CD4-positive, alpha-beta T cell (primary cell): ENCODE measurements around the gene SZT2. TPM values are rescaled to one million over a fixed set of nuclear protein-coding genes. Genes with fewer than 3 reads are reported as not detected.

Experiments
- ATAC-seq: fragments of 200-7000 bp; cut with Tn5 transposase; one replicate; pipeline ENCODE4 v1.10.0; 2022; ENCODE audit warnings: mild to moderate bottlenecking; ENCODE audit not compliant: poor library complexity
- CTCF ChIA-PET: fragments of 350-600 bp; sonication (Branson Sonifier 250); formaldehyde crosslinking; loops from one replicate; lab custom pipeline; 2021; ENCODE audit warnings: antibody characterized with exemption, inconsistent platforms; lab: Charles Lee
- POLR2A ChIA-PET: fragments of 350-600 bp; sonication (Branson Sonifier 250); formaldehyde crosslinking; loops from one replicate; lab custom pipeline; 2021; ENCODE audit warnings: antibody characterized with exemption, inconsistent platforms; lab: Charles Lee
- DNase-seq, 14 experiments: peaks; one replicate each; pipeline ENCODE4 v3.0.0-alpha.2; 2013 to 2020; ENCODE audit warnings: mixed read lengths in 2 of 14
- H3K27ac ChIP-seq, 2 donors: one replicate each; pipeline versions ENCODE4 v1.5.1 to v1.7.0; 2013; ENCODE audit warnings: low read length in 2 of 2, low read depth in 1 of 2, mild to moderate bottlenecking in 1 of 2
- H3K27me3 ChIP-seq, 2 experiments: 1 replicate in 1 of 2; 2 replicates in 1 of 2; pipeline versions ENCODE4 v1.6.1 to v1.7.0; 2013; ENCODE audit warnings: low read length in 2 of 2, control low read depth in 1 of 2, mild to moderate bottlenecking in 1 of 2, moderate library complexity in 1 of 2; ENCODE audit not compliant: insufficient read depth in 2 of 2, control insufficient read depth in 1 of 2
- H3K36me3 ChIP-seq: one replicate; pipeline ENCODE4 v1.6.1; 2013; ENCODE audit warnings: low read length, control low read depth; ENCODE audit not compliant: insufficient read depth
- H3K4me1 ChIP-seq: one replicate; pipeline ENCODE4 v1.6.1; 2013; ENCODE audit warnings: low read length, control low read depth; ENCODE audit not compliant: insufficient read depth
- H3K4me3 ChIP-seq: one replicate; pipeline ENCODE4 v1.5.1; 2013; ENCODE audit warnings: mild to moderate bottlenecking, low read length, moderate library complexity
- H3K9me3 ChIP-seq, 2 experiments: 1 replicate in 1 of 2; 2 replicates in 1 of 2; pipeline versions ENCODE4 v1.6.1 to v1.7.0; 2013; ENCODE audit warnings: low read length in 2 of 2, mild to moderate bottlenecking in 2 of 2, control low read depth in 1 of 2, moderate library complexity in 1 of 2; ENCODE audit not compliant: control insufficient read depth in 1 of 2, insufficient read depth in 1 of 2
- H3K27ac Mint-ChIP-seq: one replicate; pipeline ENCODE4 v1.8.0; 2020; ENCODE audit warnings: mixed read lengths
- H3K27me3 Mint-ChIP-seq: one replicate; pipeline ENCODE4 v1.8.0; 2021; ENCODE audit warnings: mixed read lengths
- H3K36me3 Mint-ChIP-seq: one replicate; pipeline ENCODE4 v1.8.0; 2021; ENCODE audit warnings: low read depth, mixed read lengths
- H3K4me1 Mint-ChIP-seq: one replicate; pipeline ENCODE4 v1.8.0; 2021; ENCODE audit warnings: low read depth, mixed read lengths
- H3K4me3 Mint-ChIP-seq: one replicate; pipeline ENCODE4 v1.8.0; 2020; ENCODE audit warnings: mild to moderate bottlenecking, mixed read lengths
- H3K9me3 Mint-ChIP-seq: one replicate; pipeline ENCODE4 v1.8.0; 2020; ENCODE audit warnings: mixed read lengths
- CTCF ChIP-seq: fragments of 200-600 bp; IDR thresholded peaks from one replicate; pipeline ENCODE4 v1.8.0; 2022; ENCODE audit warnings: antibody characterized with exemption, mild to moderate bottlenecking
- intact Hi-C, 2 experiments: fragments of 100-400 bp; cut with DNase I in 1 of 2; cut with micrococcal nuclease in 1 of 2; formaldehyde crosslinking; loops; one replicate each; pipeline versions ENCODE4 v1.15.1 to v1.9.0; 2023 to 2025; cut with DNase I, micrococcal nuclease
- total RNA-seq, 174 experiments: library from RNA in 2 of 174; stranded (reverse) in 2 of 174; gene quantifications; one replicate each; pipeline ENCODE4 v1.2.3 and lab custom pipeline; 2021 to 2026

The SZT2 gene
- total RNA-seq, 2 experiments from 2014 or later = 69.7 to 72.5 TPM

GRCh38 chr1:43366179-43366578, 23.5 kb upstream of the SZT2 start:
- ChIA-PET CTCF (no interaction called here), POLR2A (interaction anchor here (0.6 to 2.6 kb wide), 2 partner anchors 23 to 24 kb away, joined by 3 to 24 read pairs; partner anchors contain the start of genes MED8 and SZT2)
- Mint-ChIP-seq H3K4me3 (peak overlapping the region; percentile 92), H3K27me3 (no peaks in the 10 kb centered on the region), H3K4me1 (peaks cover 40% of the 10 kb centered on the region), H3K27ac (peak overlapping the region; percentile 94), H3K36me3 (peaks cover 54% of the 10 kb centered on the region), H3K9me3 (no peaks in the 10 kb centered on the region)
- no peak for TF ChIP-seq CTCF
- peak overlapping the region; percentile 52 to 79 for H3K27ac ChIP-seq
- ATAC-seq (no peak), DNase-seq (peak in 1 of 14 experiments; percentile 21)
- H3K27me3 ChIP-seq = no peaks in the 10 kb centered on the region
- no peaks in the 10 kb centered on the region for H3K9me3 ChIP-seq
- intact Hi-C loops = loop anchor here in 1 of 2 experiments (10.0 kb wide), 1 partner anchor 579 kb away; the partner anchor contains the start of gene IPO13
- H3K4me1 ChIP-seq = peaks cover 35% of the 10 kb centered on the region
- peaks cover 39% of the 10 kb centered on the region for H3K36me3 ChIP-seq
- H3K4me3 ChIP-seq = no peak overlapping the region

GRCh38 chr1:43366601-43367025, 23.1 kb upstream of the SZT2 start:
- H3K36me3 Mint-ChIP-seq = peaks cover 54% of the 10 kb centered on the region
- peak overlapping the region; percentile 52 to 79 for H3K27ac ChIP-seq
- peaks cover 44% of the 10 kb centered on the region for H3K4me1 Mint-ChIP-seq
- no peaks in the 10 kb centered on the region for H3K27me3 ChIP-seq
- ChIA-PET POLR2A (interaction anchor here (1.1 to 2.6 kb wide), 4 partner anchors 8 to 195 kb away, joined by 4 to 24 read pairs (median 8); partner anchors contain the start of genes CDC20, CFAP57, EBNA1BP2 and MED8), CTCF (no interaction called here)
- peak overlapping the region; percentile 87 for H3K4me3 ChIP-seq
- peaks cover 35% of the 10 kb centered on the region for H3K4me1 ChIP-seq
- no peak for DNase-seq
- H3K9me3 ChIP-seq = no peaks in the 10 kb centered on the region
- no peaks in the 10 kb centered on the region for H3K27me3 Mint-ChIP-seq
- H3K4me3 Mint-ChIP-seq = peak overlapping the region; percentile 92
- no peaks in the 10 kb centered on the region for H3K9me3 Mint-ChIP-seq
- intact Hi-C loops = loop anchor here in 1 of 2 experiments (1.0 to 10.0 kb wide), 2 partner anchors 8 to 578 kb away; partner anchors contain the start of genes CDC20 and IPO13
- peaks cover 35% of the 10 kb centered on the region for H3K36me3 ChIP-seq
- no peak for TF ChIP-seq CTCF
- peak overlapping the region; percentile 94 for H3K27ac Mint-ChIP-seq
- ATAC-seq = peak; percentile 14

- Mint-ChIP-seq H3K27ac (peak overlapping the region; percentile 94), H3K4me3 (peak overlapping the region; percentile 92), H3K36me3 (peaks cover 48% of the 10 kb centered on the region), H3K9me3 (no peaks in the 10 kb centered on the region), H3K4me1 (peaks cover 45% of the 10 kb centered on the region), H3K27me3 (no peaks in the 10 kb centered on the region)
- Histone ChIP-seq H3K4me1 (peaks cover 35% of the 10 kb centered on the region), H3K36me3 (peaks cover 30% of the 10 kb centered on the region), H3K4me3 (peak overlapping the region; percentile 87), H3K27ac (peak overlapping the region; percentile 52 to 79), H3K9me3 (no peaks in the 10 kb centered on the region), H3K27me3 (no peaks in the 10 kb centered on the region)
- ATAC-seq (peak; percentile 30), DNase-seq (peak in 9 of 14 experiments; percentile 9 to 67 (median 20))
- intact Hi-C loops = loop anchor here in 1 of 2 experiments (1.0 to 10.0 kb wide), 2 partner anchors 9 to 578 kb away; partner anchors contain the start of genes CDC20 and IPO13
- no peak for TF ChIP-seq CTCF
- ChIA-PET CTCF (interaction anchor here (1.0 to 1.7 kb wide), 3 partner anchors 9 to 27 kb away, joined by 3 to 13 read pairs (median 7); partner anchors contain the start of genes CDC20, MED8 and SZT2), POLR2A (interaction anchor here (1.1 to 2.6 kb wide), 8 partner anchors 9 to 195 kb away, joined by 3 to 24 read pairs (median 6); partner anchors contain the start of genes CDC20, CFAP57, EBNA1BP2 and MED8)
Measured at GRCh38 chr1:43367026-43367903, 22.4 kb upstream of the SZT2 start.
